ENCODE data around the gene CCNY. TPM values are rescaled to one million over a fixed set of nuclear protein-coding genes. Genes with fewer than 3 reads are reported as not detected.

The CCNY gene
- total and polyA plus RNA-seq, 2 of the 13 experiments (the other 11 are each of a cell fraction or from before 2014, with no cell fraction given): 48.2 to 54.7 TPM

DNA sequence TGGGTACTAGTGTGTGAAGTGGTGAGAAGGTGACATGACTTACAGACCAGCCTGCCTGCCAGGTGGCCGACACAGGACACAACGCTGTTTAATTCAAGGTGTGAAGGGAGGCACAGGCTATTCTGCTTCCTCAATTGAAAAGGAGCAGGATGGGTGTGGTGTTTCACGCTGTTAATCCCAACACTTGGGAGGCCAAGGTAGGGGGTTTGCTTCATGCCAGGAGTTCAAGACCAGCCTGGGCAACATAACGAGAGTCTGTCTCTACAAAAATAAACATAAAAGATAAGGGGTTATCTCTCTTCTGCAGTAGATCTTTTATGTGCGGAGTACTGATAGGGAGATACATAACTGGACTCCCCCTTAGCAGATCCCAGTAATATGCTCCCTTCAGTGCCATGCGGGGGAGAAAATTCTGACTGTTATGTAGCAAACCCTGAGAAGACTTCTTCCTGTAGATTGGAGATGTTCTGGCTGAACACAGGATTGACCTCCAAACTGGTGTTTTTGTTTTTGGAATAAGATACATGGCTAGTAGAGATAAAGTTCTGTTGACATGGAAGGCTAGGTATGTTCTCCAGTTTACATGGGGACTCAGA lies 63.2 kb downstream of the CCNY start (continued):
- TF ChIP-seq, protein P1, sequence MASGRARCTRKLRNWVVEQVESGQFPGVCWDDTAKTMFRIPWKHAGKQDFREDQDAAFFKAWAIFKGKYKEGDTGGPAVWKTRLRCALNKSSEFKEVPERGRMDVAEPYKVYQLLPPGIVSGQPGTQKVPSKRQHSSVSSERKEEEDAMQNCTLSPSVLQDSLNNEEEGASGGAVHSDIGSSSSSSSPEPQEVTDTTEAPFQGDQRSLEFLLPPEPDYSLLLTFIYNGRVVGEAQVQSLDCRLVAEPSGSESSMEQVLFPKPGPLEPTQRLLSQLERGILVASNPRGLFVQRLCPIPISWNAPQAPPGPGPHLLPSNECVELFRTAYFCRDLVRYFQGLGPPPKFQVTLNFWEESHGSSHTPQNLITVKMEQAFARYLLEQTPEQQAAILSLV (CRISPR knock-in tag; IDR thresholded peaks at IDR 0.05; ENCODE audit: borderline replicate concordance): no peak
- TF ChIP-seq, protein P2, sequence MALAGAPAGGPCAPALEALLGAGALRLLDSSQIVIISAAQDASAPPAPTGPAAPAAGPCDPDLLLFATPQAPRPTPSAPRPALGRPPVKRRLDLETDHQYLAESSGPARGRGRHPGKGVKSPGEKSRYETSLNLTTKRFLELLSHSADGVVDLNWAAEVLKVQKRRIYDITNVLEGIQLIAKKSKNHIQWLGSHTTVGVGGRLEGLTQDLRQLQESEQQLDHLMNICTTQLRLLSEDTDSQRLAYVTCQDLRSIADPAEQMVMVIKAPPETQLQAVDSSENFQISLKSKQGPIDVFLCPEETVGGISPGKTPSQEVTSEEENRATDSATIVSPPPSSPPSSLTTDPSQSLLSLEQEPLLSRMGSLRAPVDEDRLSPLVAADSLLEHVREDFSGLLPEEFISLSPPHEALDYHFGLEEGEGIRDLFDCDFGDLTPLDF (CRISPR knock-in tag; IDR thresholded peaks at IDR 0.05): no peak
- TF ChIP-seq, protein P3, sequence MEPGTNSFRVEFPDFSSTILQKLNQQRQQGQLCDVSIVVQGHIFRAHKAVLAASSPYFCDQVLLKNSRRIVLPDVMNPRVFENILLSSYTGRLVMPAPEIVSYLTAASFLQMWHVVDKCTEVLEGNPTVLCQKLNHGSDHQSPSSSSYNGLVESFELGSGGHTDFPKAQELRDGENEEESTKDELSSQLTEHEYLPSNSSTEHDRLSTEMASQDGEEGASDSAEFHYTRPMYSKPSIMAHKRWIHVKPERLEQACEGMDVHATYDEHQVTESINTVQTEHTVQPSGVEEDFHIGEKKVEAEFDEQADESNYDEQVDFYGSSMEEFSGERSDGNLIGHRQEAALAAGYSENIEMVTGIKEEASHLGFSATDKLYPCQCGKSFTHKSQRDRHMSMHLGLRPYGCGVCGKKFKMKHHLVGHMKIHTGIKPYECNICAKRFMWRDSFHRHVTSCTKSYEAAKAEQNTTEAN (CRISPR knock-in tag; conservative IDR thresholded peaks at IDR 0.05): no peak

DNA sequence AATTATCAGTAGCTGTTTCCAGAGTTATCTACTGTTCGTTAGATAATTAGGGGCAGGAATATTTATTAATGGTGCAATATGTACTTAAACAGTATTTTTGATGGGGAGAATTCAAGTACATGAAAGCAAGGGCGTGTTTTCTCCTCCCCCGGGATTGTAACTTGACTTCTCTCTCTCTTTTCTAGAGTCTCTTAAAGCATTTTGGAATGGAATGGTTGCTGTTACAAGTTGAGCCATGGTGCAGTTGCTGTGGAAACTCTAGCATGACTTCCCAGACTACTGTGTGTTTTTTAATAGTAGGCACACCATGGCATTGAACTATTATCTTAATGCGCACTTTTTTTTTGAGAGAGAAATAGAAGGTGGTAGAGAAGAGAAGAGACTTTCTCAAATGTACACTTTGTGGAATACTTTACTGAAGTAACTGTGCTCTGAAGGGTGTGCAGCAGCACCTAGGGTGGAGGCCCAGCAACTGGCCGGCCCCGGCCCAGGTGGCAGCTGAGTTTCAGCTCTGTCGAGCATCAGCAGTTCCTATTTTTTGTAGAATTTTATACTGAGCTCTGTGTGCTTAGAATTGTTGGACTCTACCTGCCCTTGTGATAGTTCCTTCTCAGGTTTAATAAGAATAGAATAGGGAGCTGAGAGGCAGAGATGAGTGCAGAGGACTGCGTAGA lies 64.4 kb downstream of the CCNY start:
- BruUV-seq (replicated peaks): no TSS peak
- Histone ChIP-seq H2AFZ (ENCODE audit: low read length) (no peak overlapping the region), H4K20me1 (ENCODE audit: insufficient read depth, low read length) (peaks cover 3% of the 10 kb centered on the region), H3K4me2 (ENCODE audit: low read depth, low read length) (no peak overlapping the region), H3K27me3 (ENCODE audit: control insufficient read depth in 1 of 2, insufficient read depth in 2 of 2, low read length in 2 of 2) (no peaks in the 10 kb centered on the region), H3K4me1 (ENCODE audit: insufficient read depth, low read length) (peaks cover 50% of the 10 kb centered on the region), H3K9me3 (ENCODE audit: low read length) (no peaks in the 10 kb centered on the region), H3K36me3 (replicated peaks in 1 of 2; ENCODE audit: control insufficient read depth in 1 of 2, insufficient read depth in 2 of 2, low read length in 2 of 2) (no peaks in the 10 kb centered on the region), H3K9ac (ENCODE audit: insufficient read depth, low read depth, low read length) (no peak overlapping the region), H3K4me3 (replicated peaks in 1 of 3; ENCODE audit: insufficient read depth in 1 of 3, low read depth in 2 of 3, low read length in 3 of 3) (no peak overlapping the region), H3K79me2 (ENCODE audit: insufficient read depth, low read length) (peaks cover 89% of the 10 kb centered on the region), H3K27ac (ENCODE audit: extremely low read length, insufficient read depth, low read length) (no peak overlapping the region)
- FAIRE-seq (no peak), ATAC-seq (no peak), DNase-seq (ENCODE audit: low spot score) (no peak)
- ChIA-PET CTCF (ENCODE audit: low intra/inter-chr PET ratio, low total read pairs) (no interaction called here), POLR2A (interaction anchor here (0.7 kb wide), 1 partner anchor 12 kb away, joined by 3 read pairs; no protein-coding TSS in a partner anchor)
- intact Hi-C loops (cut with micrococcal nuclease; ENCODE audit: unreplicated experiment) (no loop called here), in situ Hi-C loops (cut with HindIII; ENCODE audit: extremely low pct_ligation_motif_present, low pct_unique_long_range_greater_than_20kb) (no loop called here)
- WGBS (ENCODE audit: low lambda C conversion rate): 99% methylated on average over 8 of the region's 8 CpGs
- TF ChIP-seq THAP11 (CRISPR knock-in tag; IDR thresholded peaks at IDR 0.05) (no peak), STAT5B (CRISPR knock-in tag; IDR thresholded peaks at IDR 0.05) (no peak), ETV5 (CRISPR knock-in tag; IDR thresholded peaks at IDR 0.05; ENCODE audit: borderline replicate concordance) (no peak), SUZ12 (IDR thresholded peaks at IDR 0.05; ENCODE audit: low read depth, low read length) (no peak), REPIN1 (CRISPR knock-in tag; IDR thresholded peaks at IDR 0.05; ENCODE audit: borderline replicate concordance, low read depth) (no peak)
- TF ChIP-seq, protein P4, sequence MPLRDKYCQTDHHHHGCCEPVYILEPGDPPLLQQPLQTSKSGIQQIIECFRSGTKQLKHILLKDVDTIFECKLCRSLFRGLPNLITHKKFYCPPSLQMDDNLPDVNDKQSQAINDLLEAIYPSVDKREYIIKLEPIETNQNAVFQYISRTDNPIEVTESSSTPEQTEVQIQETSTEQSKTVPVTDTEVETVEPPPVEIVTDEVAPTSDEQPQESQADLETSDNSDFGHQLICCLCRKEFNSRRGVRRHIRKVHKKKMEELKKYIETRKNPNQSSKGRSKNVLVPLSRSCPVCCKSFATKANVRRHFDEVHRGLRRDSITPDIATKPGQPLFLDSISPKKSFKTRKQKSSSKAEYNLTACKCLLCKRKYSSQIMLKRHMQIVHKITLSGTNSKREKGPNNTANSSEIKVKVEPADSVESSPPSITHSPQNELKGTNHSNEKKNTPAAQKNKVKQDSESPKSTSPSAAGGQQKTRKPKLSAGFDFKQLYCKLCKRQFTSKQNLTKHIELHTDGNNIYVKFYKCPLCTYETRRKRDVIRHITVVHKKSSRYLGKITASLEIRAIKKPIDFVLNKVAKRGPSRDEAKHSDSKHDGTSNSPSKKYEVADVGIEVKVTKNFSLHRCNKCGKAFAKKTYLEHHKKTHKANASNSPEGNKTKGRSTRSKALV (CRISPR knock-in tag; IDR thresholded peaks at IDR 0.05): no peak
- TF ChIP-seq, protein P5, sequence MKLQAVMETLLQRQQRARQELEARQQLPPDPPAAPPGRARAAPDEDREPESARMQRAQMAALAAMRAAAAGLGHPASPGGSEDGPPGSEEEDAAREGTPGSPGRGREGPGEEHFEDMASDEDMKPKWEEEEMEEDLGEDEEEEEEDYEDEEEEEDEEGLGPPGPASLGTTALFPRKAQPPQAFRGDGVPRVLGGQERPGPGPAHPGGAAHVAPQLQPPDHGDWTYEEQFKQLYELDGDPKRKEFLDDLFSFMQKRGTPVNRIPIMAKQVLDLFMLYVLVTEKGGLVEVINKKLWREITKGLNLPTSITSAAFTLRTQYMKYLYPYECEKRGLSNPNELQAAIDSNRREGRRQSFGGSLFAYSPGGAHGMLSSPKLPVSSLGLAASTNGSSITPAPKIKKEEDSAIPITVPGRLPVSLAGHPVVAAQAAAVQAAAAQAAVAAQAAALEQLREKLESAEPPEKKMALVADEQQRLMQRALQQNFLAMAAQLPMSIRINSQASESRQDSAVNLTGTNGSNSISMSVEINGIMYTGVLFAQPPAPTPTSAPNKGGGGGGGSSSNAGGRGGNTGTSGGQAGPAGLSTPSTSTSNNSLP (IDR thresholded peaks at IDR 0.05; ENCODE audit: low read depth, low read length): no peak
- TF ChIP-seq, protein P6, sequence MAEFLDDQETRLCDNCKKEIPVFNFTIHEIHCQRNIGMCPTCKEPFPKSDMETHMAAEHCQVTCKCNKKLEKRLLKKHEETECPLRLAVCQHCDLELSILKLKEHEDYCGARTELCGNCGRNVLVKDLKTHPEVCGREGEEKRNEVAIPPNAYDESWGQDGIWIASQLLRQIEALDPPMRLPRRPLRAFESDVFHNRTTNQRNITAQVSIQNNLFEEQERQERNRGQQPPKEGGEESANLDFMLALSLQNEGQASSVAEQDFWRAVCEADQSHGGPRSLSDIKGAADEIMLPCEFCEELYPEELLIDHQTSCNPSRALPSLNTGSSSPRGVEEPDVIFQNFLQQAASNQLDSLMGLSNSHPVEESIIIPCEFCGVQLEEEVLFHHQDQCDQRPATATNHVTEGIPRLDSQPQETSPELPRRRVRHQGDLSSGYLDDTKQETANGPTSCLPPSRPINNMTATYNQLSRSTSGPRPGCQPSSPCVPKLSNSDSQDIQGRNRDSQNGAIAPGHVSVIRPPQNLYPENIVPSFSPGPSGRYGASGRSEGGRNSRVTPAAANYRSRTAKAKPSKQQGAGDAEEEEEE (CRISPR knock-in tag; IDR thresholded peaks at IDR 0.05; ENCODE audit: borderline replicate concordance): no peak

Data from HepG2 (cell line).